Liver (tissue), 9 donors: Measurements from ENCODE around the gene FRMPD4. TPM values are rescaled to one million over a fixed set of nuclear protein-coding genes. Genes with fewer than 3 reads are reported as not detected.

Experiments used
- DNase-seq: peaks from one replicate; pipeline ENCODE4 v3.0.0-alpha.2; 2017; ENCODE audit warnings: low spot score
- H3K27ac ChIP-seq, 2 donors: one replicate each; pipeline ENCODE4 v1.7.0; 2013; ENCODE audit warnings: inconsistent platforms in 2 of 2, low read length in 2 of 2, control low read depth in 1 of 2, low read depth in 1 of 2, mild to moderate bottlenecking in 1 of 2
- H3K27me3 ChIP-seq, 4 donors: one replicate each; pipeline versions ENCODE4 v1.6.1 to v1.7.0; 2013; ENCODE audit warnings: low read length in 3 of 4, inconsistent platforms in 1 of 4, mild to moderate bottlenecking in 1 of 4, moderate library complexity in 1 of 4; ENCODE audit not compliant: control insufficient read depth in 4 of 4, insufficient read depth in 4 of 4
- H3K36me3 ChIP-seq, 4 donors: one replicate each; pipeline versions ENCODE4 v1.6.1 to v1.7.0; 2013; ENCODE audit warnings: low read length in 3 of 4, mild to moderate bottlenecking in 3 of 4, low read depth in 1 of 4, moderate library complexity in 1 of 4; ENCODE audit not compliant: control insufficient read depth in 4 of 4, insufficient read depth in 3 of 4
- H3K4me1 ChIP-seq, 4 donors: one replicate each; pipeline versions ENCODE4 v1.6.1 to v1.7.0; 2013; ENCODE audit warnings: low read length in 3 of 4, mild to moderate bottlenecking in 3 of 4, moderate library complexity in 1 of 4; ENCODE audit not compliant: control insufficient read depth in 4 of 4, insufficient read depth in 4 of 4
- H3K4me3 ChIP-seq, 3 donors: one replicate each; pipeline versions ENCODE4 v1.6.1 to v1.7.0; 2013; ENCODE audit warnings: low read length in 3 of 3, control low read depth in 1 of 3, low read depth in 1 of 3, mild to moderate bottlenecking in 1 of 3
- H3K9ac ChIP-seq, 2 donors: one replicate each; pipeline ENCODE4 v1.7.0; 2013; ENCODE audit warnings: low read length in 2 of 2, mild to moderate bottlenecking in 2 of 2, moderate library complexity in 2 of 2, control low read depth in 1 of 2, low read depth in 1 of 2
- H3K9me3 ChIP-seq, 4 donors: one replicate each; pipeline versions ENCODE4 v1.6.1 to v1.7.0; 2013; ENCODE audit warnings: low read length in 3 of 4; ENCODE audit not compliant: control insufficient read depth in 4 of 4
- ATF3 ChIP-seq: IDR thresholded peaks from 2 replicates; pipeline ENCODE4 v1.6.1; 2016; ENCODE audit warnings: antibody characterized with exemption
- CTCF ChIP-seq: fragments of 150-350 bp; IDR thresholded peaks from 2 replicates; pipeline ENCODE4 v1.5.1; 2017; ENCODE audit warnings: improper control_type of control experiment, low read depth, low read length; ENCODE audit not compliant: missing input control
- EGR1 ChIP-seq, 2 donors: IDR thresholded peaks; 2 replicates each; pipeline ENCODE4 v1.6.1; 2016 to 2018; ENCODE audit warnings: antibody characterized with exemption in 2 of 2, low read depth in 2 of 2
- FOXA1 ChIP-seq: IDR thresholded peaks from 2 replicates; pipeline ENCODE4 v1.6.1; 2016; ENCODE audit warnings: antibody characterized with exemption
- FOXA2 ChIP-seq: IDR thresholded peaks from 2 replicates; pipeline ENCODE4 v1.6.1; 2016; ENCODE audit warnings: antibody characterized with exemption
- GABPA ChIP-seq, 2 donors: IDR thresholded peaks in 1 of 2; conservative IDR thresholded peaks in 1 of 2; 2 replicates each; pipeline ENCODE4 v1.6.1; 2016; ENCODE audit warnings: antibody characterized with exemption in 2 of 2, mild to moderate bottlenecking in 1 of 2, moderate library complexity in 1 of 2
- HNF4A ChIP-seq, 2 donors: conservative IDR thresholded peaks; 2 replicates each; pipeline ENCODE4 v1.6.1; 2016; ENCODE audit warnings: antibody characterized with exemption in 2 of 2, mild to moderate bottlenecking in 2 of 2
- HNF4G ChIP-seq: IDR thresholded peaks from 2 replicates; pipeline ENCODE4 v1.6.1; 2016; ENCODE audit warnings: antibody characterized with exemption
- JUND ChIP-seq, 2 donors: IDR thresholded peaks; 2 replicates each; pipeline ENCODE4 v1.6.1; 2016; ENCODE audit warnings: antibody characterized with exemption in 2 of 2
- MAX ChIP-seq: IDR thresholded peaks from 2 replicates; pipeline ENCODE4 v1.6.1; 2016; ENCODE audit warnings: antibody characterized with exemption
- NR2F2 ChIP-seq: IDR thresholded peaks from 2 replicates; pipeline ENCODE4 v1.6.1; 2016; ENCODE audit warnings: antibody characterized with exemption
- RAD21 ChIP-seq, 2 donors: IDR thresholded peaks; 2 replicates each; pipeline ENCODE4 v1.6.1; 2016; ENCODE audit warnings: antibody characterized with exemption in 2 of 2, mild to moderate bottlenecking in 2 of 2
- REST ChIP-seq: IDR thresholded peaks from 2 replicates; pipeline ENCODE4 v1.6.1; 2016; ENCODE audit warnings: antibody characterized with exemption, mild to moderate bottlenecking
- RXRA ChIP-seq, 2 donors: IDR thresholded peaks; 2 replicates each; pipeline ENCODE4 v1.6.1; 2017 to 2018; ENCODE audit warnings: antibody characterized with exemption in 2 of 2, mild to moderate bottlenecking in 1 of 2
- SP1 ChIP-seq: IDR thresholded peaks from 2 replicates; pipeline ENCODE4 v1.6.1; 2018; ENCODE audit warnings: antibody characterized with exemption, mild to moderate bottlenecking
- TAF1 ChIP-seq: conservative IDR thresholded peaks from 2 replicates; pipeline ENCODE4 v1.6.1; 2016; ENCODE audit warnings: antibody characterized with exemption, mild to moderate bottlenecking
- YY1 ChIP-seq: IDR thresholded peaks from 2 replicates; pipeline ENCODE4 v1.6.1; 2016; ENCODE audit warnings: antibody characterized with exemption, mild to moderate bottlenecking
- ZBTB33 ChIP-seq: IDR thresholded peaks from 2 replicates; pipeline ENCODE4 v1.6.1; 2016; ENCODE audit warnings: antibody characterized with exemption
- WGBS: extraction: QIAGEN DNeasy Blood & Tissue Kit; methylation state at CpG from one replicate; pipeline ENCODE4 v1.1.7; 2013; 5-methylcytosine and 5-hydroxymethylcytosine counted together
- polyA plus RNA-seq, 2 donors: library from polyadenylated mRNA; stranded (reverse) in 1 of 2; unstranded in 1 of 2; fragments of 200-250 nt in 1 of 2; fragments of >200 nt in 1 of 2; fragmentation: Nextera tagmentation in 1 of 2; extraction: Ambion mirVana in 1 of 2; gene quantifications; one replicate each; pipeline versions ENCODE4 v1.2.1 to v1.2.3, GENCODE V29; 2013 to 2015
- total RNA-seq, 2 donors: library from RNA; depleted of rRNA; stranded (reverse); fragments of >200 nt; gene quantifications; one replicate each; pipeline ENCODE4 v1.2.3, GENCODE V29; 2014
- donor health status: healthy.
- donor health status: healthy.
- donor health status: healthy.
- donor health status: healthy.
- donor health status: healthy.

FRMPD4 gene
- total RNA-seq (under 1 TPM in 1 of 2 donors, not detected in 1; 0.08 TPM), polyA plus RNA-seq (under 1 TPM; 0.01 to 0.03 TPM)

GRCh38 chrX:12138361-12139313 lies at the start of gene FRMPD4:
Gene FRMPD4, plus strand, starts transcription at chrX:12138473. Its CDS starts 499 bp downstream, at chrX:12138972.
- DNase-seq: no peak
- Histone ChIP-seq H3K27ac (no peak within 1 kb of the TSS), H3K4me3 (peak within 1 kb of the TSS in 1 of 3 donors; percentile 17), H3K4me1 (no peaks in the 10 kb centered on the region), H3K27me3 (peaks cover 0 to 8% (median 0%) of the 10 kb centered on the region in 4 donors), H3K36me3 (no peaks in the 10 kb centered on the region), H3K9me3 (no peaks in the 10 kb centered on the region), H3K9ac (no peak within 1 kb of the TSS)
- TF ChIP-seq NR2F2 (no peak), RAD21 (IDR thresholded peaks at IDR 0.05) (peak in 1 of 2 donors; percentile 5)
- 5% methylated on average over 77 of the region's 80 CpGs for whole genome bisulfite sequencing

- DNase-seq: no peak
- Histone ChIP-seq H3K9me3 (no peaks in the 10 kb centered on the region), H3K4me3 (no peak overlapping the region), H3K36me3 (no peaks in the 10 kb centered on the region), H3K27ac (no peak overlapping the region), H3K4me1 (no peaks in the 10 kb centered on the region), H3K27me3 (no peaks in the 10 kb centered on the region), H3K9ac (no peak overlapping the region)
- WGBS: 69% methylated on average over 1 of the region's 1 CpG
- TF ChIP-seq RXRA (IDR thresholded peaks at IDR 0.05) (no peak), RAD21 (IDR thresholded peaks at IDR 0.05) (no peak), ZBTB33 (no peak), REST (no peak), YY1 (no peak), FOXA2 (no peak), HNF4G (no peak), GABPA (IDR thresholded peaks at IDR 0.05 in 1 of 2, conservative IDR thresholded peaks at IDR 0.05 in 1 of 2) (no peak), JUND (IDR thresholded peaks at IDR 0.05) (no peak), TAF1 (no peak), ATF3 (no peak), SP1 (no peak), HNF4A (conservative IDR thresholded peaks at IDR 0.05) (no peak), MAX (no peak), NR2F2 (no peak), EGR1 (IDR thresholded peaks at IDR 0.05; ENCODE audit: low read depth in 2 of 2) (no peak), FOXA1 (no peak), CTCF (no peak)
Observed at GRCh38 chrX:12089740-12090139, 48.5 kb upstream of the FRMPD4 start.
